ENCODE measurements around the gene RPL36A.
A peak's percentile ranks its signal among the peaks of the same experiment; 100 is the strongest.

RPL36A gene

GRCh38 chrX:101390664-101391525, at the start of gene RPL36A:
Gene RPL36A (plus strand): TSS chrX:101391011. CDS start chrX:101391044, 33 bp downstream.
- peak; percentile 73 to 80 for DNase-seq

- no peak for DNase-seq
Observed at GRCh38 chrX:101347859-101348451, 42.9 kb upstream of the RPL36A start.

- peak; percentile 36 to 41 for DNase-seq
Observed at GRCh38 chrX:101348452-101349192, 42.2 kb upstream of the RPL36A start, which contains the start of gene TIMM8A. Gene TIMM8A (minus strand): TSS chrX:101348742. CDS start chrX:101348664, 78 bp downstream.

- no peak for DNase-seq
Observed at GRCh38 chrX:101349193-101349562, 41.6 kb upstream of the RPL36A start.

- no peak for DNase-seq
Observed at GRCh38 chrX:101357166-101357795, 33.5 kb upstream of the RPL36A start.

GRCh38 chrX:101359966-101360365, 30.8 kb upstream of the RPL36A start:
- DNase-seq = no peak

GRCh38 chrX:101360390-101360789, 30.4 kb upstream of the RPL36A start:
- no peak for DNase-seq

GRCh38 chrX:101362116-101362515, 28.7 kb upstream of the RPL36A start:
- DNase-seq = no peak

GRCh38 chrX:101362757-101363156, 28.1 kb upstream of the RPL36A start:
- DNase-seq = no peak

GRCh38 chrX:101365301-101365795, 25.5 kb upstream of the RPL36A start:
- no peak for DNase-seq

GRCh38 chrX:101368800-101369199, 22.0 kb upstream of the RPL36A start:
- DNase-seq = no peak

GRCh38 chrX:101369687-101370086, 21.1 kb upstream of the RPL36A start:
- no peak for DNase-seq

- no peak for DNase-seq
Observed at GRCh38 chrX:101370888-101371504, 19.8 kb upstream of the RPL36A start.

- DNase-seq = peak in 1 of 2 experiments; percentile 16
Observed at GRCh38 chrX:101377547-101377946, 13.3 kb upstream of the RPL36A start.

- no peak for DNase-seq
Observed at GRCh38 chrX:101383679-101384205, 7.1 kb upstream of the RPL36A start.

- DNase-seq = no peak
Observed at GRCh38 chrX:101385026-101385684, 5.7 kb upstream of the RPL36A start.

GRCh38 chrX:101385795-101386541, 4.8 kb upstream of the RPL36A start, which contains the start of gene BTK:
Gene BTK (minus strand): TSS chrX:101386191. CDS start chrX:101375284, 10,907 bp downstream.
- DNase-seq = peak; percentile 69 to 74

GRCh38 chrX:101386542-101386885, 4.3 kb upstream of the RPL36A start:
- DNase-seq = no peak

- no peak for DNase-seq
Observed at GRCh38 chrX:101388604-101389003, 2.2 kb upstream of the RPL36A start.

GRCh38 chrX:101391831-101392230, 1.0 kb downstream of the RPL36A start:
- DNase-seq = no peak

All from AML-193 (cell line).